ENCODE measurements around the gene SUN5. TPM values are rescaled to one million over a fixed set of nuclear protein-coding genes. Genes with fewer than 3 reads are reported as not detected.
"Not testable (repeated sequence)": the region's sequence is repeated elsewhere in the genome, so short reads cannot be mapped to it uniquely, and the experiment has no call there.

SUN5 gene, protein sequence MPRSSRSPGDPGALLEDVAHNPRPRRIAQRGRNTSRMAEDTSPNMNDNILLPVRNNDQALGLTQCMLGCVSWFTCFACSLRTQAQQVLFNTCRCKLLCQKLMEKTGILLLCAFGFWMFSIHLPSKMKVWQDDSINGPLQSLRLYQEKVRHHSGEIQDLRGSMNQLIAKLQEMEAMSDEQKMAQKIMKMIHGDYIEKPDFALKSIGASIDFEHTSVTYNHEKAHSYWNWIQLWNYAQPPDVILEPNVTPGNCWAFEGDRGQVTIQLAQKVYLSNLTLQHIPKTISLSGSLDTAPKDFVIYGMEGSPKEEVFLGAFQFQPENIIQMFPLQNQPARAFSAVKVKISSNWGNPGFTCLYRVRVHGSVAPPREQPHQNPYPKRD
- polyA plus RNA-seq (ENCODE audit: insufficient read length in 4 of 4): not detected

- DNase-seq (ENCODE audit: low read depth in 4 of 4, low spot score in 3 of 4): no peak
Measured at GRCh38 chr20:33004141-33004751, at the start of gene SUN5. Gene SUN5, minus strand, starts transcription at chr20:33004433. Its CDS starts 93 bp downstream, at chr20:33004340.

DNA sequence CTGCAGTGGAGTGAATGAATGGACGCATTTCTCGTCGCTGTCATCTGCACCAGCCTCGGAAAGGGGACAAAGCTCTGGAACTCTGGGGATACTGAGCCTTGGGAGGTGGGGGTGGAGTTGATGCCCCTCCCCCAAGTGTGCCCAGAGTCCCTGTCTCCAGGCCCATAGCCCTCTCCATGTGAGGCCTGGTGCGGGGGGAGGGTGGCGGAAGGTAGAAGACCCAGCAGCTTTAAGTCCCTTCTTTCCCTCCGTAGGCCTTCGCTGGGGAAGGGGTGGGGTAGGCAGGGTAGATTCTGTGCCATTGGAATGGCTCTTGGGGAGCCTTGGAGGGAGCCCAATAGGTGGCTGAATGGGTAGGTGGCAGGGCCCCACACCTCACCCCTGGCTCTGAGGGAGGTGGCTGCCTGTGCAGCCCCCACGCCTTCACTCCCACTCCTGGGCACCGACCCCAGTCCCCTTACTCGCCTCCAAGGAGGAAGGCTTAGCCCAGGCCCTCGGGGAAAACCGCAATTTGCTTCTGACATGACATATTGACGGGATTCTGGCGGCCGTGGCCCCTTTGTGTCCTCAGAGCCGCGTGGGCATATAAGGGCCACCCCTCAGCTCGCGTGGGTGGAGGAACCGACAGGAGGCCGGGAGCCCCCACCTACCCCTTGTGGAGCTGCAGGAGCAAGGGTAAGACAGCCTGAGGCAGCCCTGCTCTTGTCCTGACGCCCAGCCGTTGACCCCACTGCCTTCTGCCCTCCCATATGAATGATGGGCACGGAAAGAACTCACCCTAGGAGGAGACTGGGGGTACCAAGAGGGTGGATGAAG, 49.3 kb upstream of the SUN5 start, which contains the start of gene BPIFB3:
Gene BPIFB3 (plus strand): TSS at position 613 of the 816 bp plus-strand sequence. CDS start 1,533 bp downstream, outside the sequence.
- no peak for DNase-seq (ENCODE audit: low read depth in 4 of 4, low spot score in 3 of 4)

GRCh38 chr20:33051333-33051732, 47.1 kb upstream of the SUN5 start:
- no peak for DNase-seq (ENCODE audit: low read depth in 4 of 4, low spot score in 3 of 4)

- DNase-seq (ENCODE audit: low read depth in 4 of 4, low spot score in 3 of 4): no peak
Measured at GRCh38 chr20:33046412-33046811, 42.2 kb upstream of the SUN5 start.

DNA sequence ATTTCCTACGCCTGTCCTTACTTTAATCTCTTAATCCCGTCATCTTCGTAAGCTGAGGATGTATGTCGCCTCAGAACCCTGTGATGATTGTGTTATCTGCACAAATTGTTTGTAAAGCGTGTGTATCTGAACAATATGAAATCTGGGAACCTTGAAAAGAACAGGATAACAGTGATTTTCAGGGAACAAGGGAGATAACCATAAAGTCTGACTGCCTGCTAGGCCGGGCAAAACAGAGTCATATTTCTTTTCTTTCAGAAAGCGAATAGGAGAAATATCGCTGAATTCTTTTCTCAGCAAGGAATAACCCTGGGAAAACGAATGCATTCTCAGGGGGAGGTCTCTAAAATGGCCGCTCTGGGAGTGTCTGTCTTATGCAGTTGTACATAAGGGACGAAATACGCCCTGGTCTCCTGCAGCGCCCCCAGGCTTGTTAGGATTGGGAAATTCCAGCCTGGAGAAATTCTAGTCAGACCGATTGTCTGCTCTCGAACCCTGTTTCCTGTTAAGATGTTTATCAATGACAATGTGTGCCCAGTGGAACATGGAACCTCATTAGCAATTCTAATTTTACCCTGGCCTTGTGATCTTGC, 41.0 kb upstream of the SUN5 start:
- DNase-seq (ENCODE audit: low read depth in 4 of 4, low spot score in 3 of 4): not testable (repeated sequence)

- no peak for DNase-seq (ENCODE audit: low read depth in 4 of 4, low spot score in 3 of 4)
Measured at GRCh38 chr20:33043731-33044181, 39.5 kb upstream of the SUN5 start.

- no peak for DNase-seq (ENCODE audit: low read depth in 4 of 4, low spot score in 3 of 4)
Measured at GRCh38 chr20:33042983-33043730, 38.9 kb upstream of the SUN5 start.

- DNase-seq (ENCODE audit: low read depth in 4 of 4, low spot score in 3 of 4): no peak
Measured at GRCh38 chr20:33042430-33042829, 38.2 kb upstream of the SUN5 start.

DNA sequence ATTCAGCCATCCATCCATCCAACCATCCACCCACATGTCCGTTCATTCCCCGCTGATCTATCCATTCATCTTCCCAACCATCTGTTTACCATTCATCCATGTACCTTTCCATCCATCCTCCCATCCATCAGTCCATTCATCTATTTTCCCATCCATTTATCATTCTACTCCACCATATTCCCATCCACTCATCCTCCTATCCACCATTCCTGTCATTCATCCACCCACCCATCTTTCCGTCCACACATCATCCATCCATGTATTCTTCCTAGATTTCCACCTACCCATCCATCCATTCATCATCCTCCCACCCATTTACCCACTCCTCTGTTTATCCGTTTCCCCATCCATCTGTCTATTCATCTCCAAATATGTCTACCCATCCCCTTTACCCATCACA, 34.0 kb upstream of the SUN5 start:
- no peak for DNase-seq (ENCODE audit: low read depth in 4 of 4, low spot score in 3 of 4)

GRCh38 chr20:33037456-33037855, 33.2 kb upstream of the SUN5 start:
- no peak for DNase-seq (ENCODE audit: low read depth in 4 of 4, low spot score in 3 of 4)

DNA sequence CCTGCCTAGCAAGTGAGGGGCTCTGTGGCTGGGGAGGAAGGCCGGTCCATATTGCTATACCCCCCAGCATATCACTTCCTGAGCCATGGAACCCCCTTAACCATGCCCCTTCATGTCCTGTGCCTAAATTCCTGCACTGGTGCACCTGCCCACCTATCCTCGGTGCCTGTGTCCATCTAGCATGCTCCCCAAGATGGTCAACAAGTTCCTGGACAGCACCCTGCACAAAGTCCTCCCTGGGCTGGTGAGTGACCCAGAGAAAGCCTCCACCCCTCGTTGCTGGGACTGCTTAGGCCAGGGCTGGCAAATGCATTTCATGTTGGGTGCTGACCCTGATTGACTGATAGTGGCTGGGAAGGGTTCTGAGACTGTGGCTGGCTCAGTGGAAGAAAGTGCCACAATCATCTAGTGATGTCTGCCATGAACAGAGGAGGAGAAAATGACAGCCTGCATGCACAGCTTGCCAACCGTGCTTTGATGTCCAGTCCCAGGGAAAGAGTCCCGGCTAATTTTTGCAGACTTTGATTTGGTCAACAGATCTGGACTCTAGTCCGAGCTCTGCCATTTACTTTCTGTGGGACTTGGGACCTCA, 30.8 kb upstream of the SUN5 start:
- no peak for DNase-seq (ENCODE audit: low read depth in 4 of 4, low spot score in 3 of 4)

DNA sequence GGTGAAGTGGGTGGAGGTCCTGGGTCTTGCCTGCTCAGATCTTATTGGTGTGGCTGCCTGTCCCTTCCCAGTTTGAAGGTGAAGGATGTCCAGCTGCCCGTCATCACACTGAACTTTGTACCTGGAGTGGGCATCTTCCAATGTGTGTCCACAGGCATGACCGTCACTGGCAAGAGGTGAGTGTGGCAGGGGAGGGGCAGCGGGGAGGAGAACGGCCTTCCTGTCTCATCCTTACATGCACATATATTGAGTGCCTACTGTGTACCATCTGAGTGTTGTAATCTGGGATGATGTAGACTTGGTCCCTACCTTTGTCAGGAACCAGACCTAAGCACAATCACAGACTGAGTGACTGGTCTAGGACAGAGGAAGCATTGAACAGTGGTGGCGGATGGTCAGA, 29.9 kb upstream of the SUN5 start:
- no peak for DNase-seq (ENCODE audit: low read depth in 4 of 4, low spot score in 3 of 4)

DNA sequence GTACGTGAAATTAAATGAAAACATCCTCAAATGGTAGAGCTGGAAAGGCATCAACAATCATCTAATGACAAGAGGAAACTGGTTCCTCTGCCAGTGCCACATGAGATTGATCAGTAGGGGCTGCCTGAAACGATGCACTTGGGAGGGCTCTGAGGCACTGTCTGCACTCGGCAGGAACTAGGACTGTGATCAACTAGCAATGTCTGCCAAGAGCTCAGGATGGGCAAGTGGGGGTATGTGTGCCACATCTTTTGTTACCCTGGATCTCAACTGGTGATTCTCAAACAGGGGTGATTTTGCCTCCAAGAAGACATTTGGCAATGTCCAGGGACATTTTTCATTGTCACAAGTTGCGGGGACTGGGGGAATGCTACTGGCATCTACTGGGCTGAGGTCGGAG, 29.1 kb upstream of the SUN5 start:
- DNase-seq (ENCODE audit: low read depth in 4 of 4, low spot score in 3 of 4): no peak

- no peak for DNase-seq (ENCODE audit: low read depth in 4 of 4, low spot score in 3 of 4)
Measured at GRCh38 chr20:33032555-33032954, 28.3 kb upstream of the SUN5 start.

DNA sequence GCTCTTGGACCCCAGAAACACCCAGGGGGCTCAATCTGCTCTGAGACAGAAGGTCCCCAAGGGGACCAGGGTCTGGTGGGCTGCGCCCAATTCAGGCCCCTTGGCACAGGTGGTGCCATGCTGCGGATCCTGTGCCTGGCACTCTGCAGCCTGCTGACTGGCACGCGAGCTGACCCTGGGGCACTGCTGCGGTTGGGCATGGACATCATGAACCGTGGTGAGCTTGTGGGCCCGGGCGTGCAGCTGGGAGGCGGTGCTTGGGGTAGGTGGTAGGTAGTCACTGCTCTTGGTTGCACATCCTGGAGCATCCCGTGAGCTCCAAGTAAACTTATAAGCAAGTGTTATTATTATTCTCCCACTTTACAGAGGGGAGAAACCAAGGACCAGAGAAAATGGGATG, 27.3 kb upstream of the SUN5 start, which contains the start of gene BPIFB6:
Gene BPIFB6 (plus strand): TSS at position 118 of the 400 bp plus-strand sequence. CDS start 0 bp downstream, at position 118.
- DNase-seq (ENCODE audit: low read depth in 4 of 4, low spot score in 3 of 4): no peak

GRCh38 chr20:33030569-33030968, 26.3 kb upstream of the SUN5 start:
- DNase-seq (ENCODE audit: low read depth in 4 of 4, low spot score in 3 of 4): no peak

- no peak for DNase-seq (ENCODE audit: low read depth in 4 of 4, low spot score in 3 of 4)
Measured at GRCh38 chr20:33030076-33030475, 25.8 kb upstream of the SUN5 start.

- DNase-seq (ENCODE audit: low read depth in 4 of 4, low spot score in 3 of 4): no peak
Measured at GRCh38 chr20:33028875-33029274, 24.6 kb upstream of the SUN5 start.

Measured in right renal pelvis (tissue), 4 donors.